GM21717 (cell line): ENCODE data around the gene GSKIP.
A peak's percentile ranks its signal among the peaks of the same experiment; 100 is the strongest.

Experiments
- ATAC-seq: cut with Tn5 transposase; IDR thresholded peaks from one replicate; pipeline ENCODE4 v1.9.1; 2021; ENCODE audit warnings: mild to moderate bottlenecking, moderate library complexity; ENCODE audit not compliant: unreplicated experiment

Gene GSKIP

GRCh38 chr14:96416292-96416691, 53.0 kb downstream of the GSKIP start:
- no peak for ATAC-seq

GRCh38 chr14:96417254-96417653, 53.9 kb downstream of the GSKIP start:
- no peak for ATAC-seq

GRCh38 chr14:96418075-96418474, 54.7 kb downstream of the GSKIP start:
- ATAC-seq, result no peak

- ATAC-seq, result no peak
Observed at GRCh38 chr14:96421236-96421635, 57.9 kb downstream of the GSKIP start.

DNA sequence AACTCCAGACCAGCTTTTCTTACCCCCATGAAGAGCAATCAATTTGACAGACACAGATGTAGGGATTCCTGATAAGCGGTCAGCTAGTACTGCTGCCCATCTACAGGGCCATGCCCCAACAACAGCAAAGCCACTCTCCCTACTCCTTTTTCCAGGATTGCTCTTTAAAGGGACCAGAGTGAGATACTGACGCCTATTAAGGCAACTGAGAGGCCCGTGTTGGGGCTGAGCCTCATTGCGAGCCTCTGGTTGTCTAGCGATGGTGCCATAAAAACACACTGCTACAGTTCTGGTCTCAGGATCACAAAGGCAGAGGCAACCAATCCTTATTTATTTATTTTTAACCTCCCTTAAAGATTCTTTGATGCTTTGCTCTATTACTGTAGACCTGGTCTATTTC, 59.7 kb downstream of the GSKIP start:
- no peak for ATAC-seq

DNA sequence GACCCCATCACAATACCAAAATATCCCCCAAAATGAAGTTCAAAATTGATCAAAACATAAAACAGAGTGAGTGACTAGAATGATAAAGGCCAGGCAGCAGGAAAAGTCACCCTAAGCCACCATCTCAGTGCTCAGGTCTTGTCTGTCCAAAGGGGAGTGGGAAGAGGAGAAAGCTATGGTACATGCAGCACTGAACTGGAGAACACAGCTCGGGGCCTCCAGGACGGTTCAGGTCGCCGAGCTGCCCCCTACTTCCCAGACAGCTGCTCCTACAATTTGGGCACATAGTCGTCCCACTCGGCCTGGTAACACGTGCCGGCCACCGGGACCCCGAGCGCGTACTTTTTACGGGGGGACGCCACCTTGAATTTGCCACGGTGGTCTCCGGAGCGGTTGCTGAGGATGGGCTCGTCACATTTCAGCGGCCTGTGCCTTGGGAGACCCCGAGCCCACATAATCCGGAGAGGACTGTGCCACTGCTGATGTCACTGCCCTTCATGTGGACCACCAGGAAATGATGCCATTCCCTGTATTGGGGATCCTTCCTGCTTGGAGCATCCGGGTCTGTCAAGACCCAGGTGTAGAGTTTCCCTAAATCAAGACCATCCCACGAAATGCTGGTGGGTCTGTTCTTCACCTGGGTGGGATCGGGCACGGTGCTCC, 60.3 kb downstream of the GSKIP start:
- ATAC-seq, result no peak

- peak; percentile 89 for ATAC-seq
Observed at GRCh38 chr14:96424109-96424989, 61.0 kb downstream of the GSKIP start.

DNA sequence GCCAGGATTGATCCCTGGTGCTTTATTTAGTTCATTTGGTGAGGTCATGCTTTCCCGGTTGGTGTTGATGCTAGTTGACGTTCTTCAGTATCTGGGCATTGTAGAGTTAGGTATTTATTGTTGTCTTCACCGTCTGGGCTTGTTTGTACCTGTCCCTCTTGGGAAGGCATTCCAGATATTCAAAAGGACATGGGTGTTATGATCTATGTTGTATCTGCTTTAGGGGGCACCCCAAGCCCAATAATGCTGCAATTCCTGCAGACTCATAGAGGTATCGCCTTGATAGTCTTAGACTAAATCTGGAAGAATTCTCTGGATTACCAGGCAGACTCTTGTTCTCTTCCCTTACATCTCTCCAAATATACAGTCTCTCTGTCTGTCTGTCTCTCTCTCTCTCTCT, 70.7 kb downstream of the GSKIP start:
- no peak for ATAC-seq
